IMR-90 (cell line): ENCODE results near the gene NUBP2. TPM values are rescaled to one million over a fixed set of nuclear protein-coding genes. Genes with fewer than 3 reads are reported as not detected.

Experiments
- ATAC-seq: fragments of 200-7000 bp; cut with Tn5 transposase; 2 replicates; pipeline ENCODE4 v1.9.1; 2020; ENCODE audit warnings: low read depth, mild to moderate bottlenecking, moderate library complexity
- BruUV-seq: library from RNA; stranded (reverse); fragments of 400-500 nt; replicated peaks from 2 replicates; lab custom pipeline; 2021; lab: Mats Ljungman, UMichigan
- CTCF ChIA-PET: fragments of 300-600 bp; formaldehyde crosslinking; extraction: SDS; loops from one replicate; lab custom pipeline; 2021; ENCODE audit warnings: antibody characterized with exemption; lab: Yijun Ruan, JAX
- POLR2A ChIA-PET: fragments of 300-600 bp; sonication (Branson Sonifier 250); formaldehyde crosslinking; loops from one replicate; lab custom pipeline; 2022; ENCODE audit warnings: antibody characterized with exemption; ENCODE audit not compliant: unreplicated experiment; lab: Charles Lee
- DNase-seq: peaks from one replicate; pipeline ENCODE4 v3.0.0; 2013
- H2AFZ ChIP-seq: replicated peaks from 2 replicates; pipeline ENCODE3; 2013; ENCODE audit warnings: low read length, mild to moderate bottlenecking; ENCODE audit not compliant: poor library complexity
- H2AK5ac ChIP-seq: 2 replicates; pipeline ENCODE4 v1.6.1; 2013; ENCODE audit warnings: low read depth, low read length, inconsistent platforms
- H2AK9ac ChIP-seq: replicated peaks from 2 replicates; pipeline ENCODE3; 2013; ENCODE audit warnings: mild to moderate bottlenecking, low read depth, low read length, moderate library complexity; ENCODE audit not compliant: poor library complexity
- H2BK120ac ChIP-seq: 2 replicates; pipeline ENCODE4 v1.6.1; 2013; ENCODE audit warnings: low read depth, low read length, inconsistent platforms
- H2BK15ac ChIP-seq: 3 replicates; pipeline ENCODE4 v1.6.1; 2013; ENCODE audit warnings: low read depth, low read length, inconsistent platforms
- H2BK20ac ChIP-seq: 2 replicates; pipeline ENCODE4 v1.6.1; 2013; ENCODE audit warnings: low read depth, mild to moderate bottlenecking, inconsistent platforms, low read length, moderate library complexity
- H2BK5ac ChIP-seq: 2 replicates; pipeline ENCODE4 v1.6.1; 2013; ENCODE audit warnings: mild to moderate bottlenecking, low read depth, low read length, inconsistent platforms; ENCODE audit not compliant: poor library complexity, severe bottlenecking
- H3K14ac ChIP-seq: replicated peaks from 2 replicates; pipeline ENCODE4 v1.6.1; 2013; ENCODE audit warnings: low read depth, low read length, inconsistent platforms
- H3K18ac ChIP-seq: 2 replicates; pipeline ENCODE4 v1.6.1; 2013; ENCODE audit warnings: low read depth, low read length, control low read depth
- H3K23ac ChIP-seq: 2 replicates; pipeline ENCODE4 v1.6.1; 2013; ENCODE audit warnings: low read depth, low read length, inconsistent platforms
- H3K27ac ChIP-seq: 2 replicates; pipeline ENCODE4 v1.5.1; 2013; ENCODE audit warnings: mild to moderate bottlenecking, control low read depth, low read length; ENCODE audit not compliant: insufficient read depth
- H3K27me3 ChIP-seq: 2 replicates; pipeline ENCODE4 v1.6.1; 2013; ENCODE audit warnings: low read length; ENCODE audit not compliant: control insufficient read depth, insufficient read depth
- H3K36me3 ChIP-seq: 2 replicates; pipeline ENCODE4 v1.6.1; 2013; ENCODE audit warnings: low read length, mixed read lengths; ENCODE audit not compliant: control insufficient read depth, insufficient read depth
- H3K4ac ChIP-seq: 2 replicates; pipeline ENCODE4 v1.6.1; 2013; ENCODE audit warnings: low read depth, low read length, inconsistent platforms
- H3K4me1 ChIP-seq: 2 replicates; pipeline ENCODE4 v1.6.1; 2013; ENCODE audit warnings: low read length, mixed read lengths; ENCODE audit not compliant: control insufficient read depth, insufficient read depth
- H3K4me2 ChIP-seq: 2 replicates; pipeline ENCODE4 v1.6.1; 2013; ENCODE audit warnings: low read depth, mild to moderate bottlenecking, control low read depth, low read length, moderate library complexity
- H3K4me3 ChIP-seq: 2 replicates; pipeline ENCODE4 v1.5.1; 2013; ENCODE audit warnings: low read depth, mild to moderate bottlenecking, control low read depth, low read length, moderate library complexity; ENCODE audit not compliant: insufficient read depth
- H3K56ac ChIP-seq: 2 replicates; pipeline ENCODE4 v1.6.1; 2013; ENCODE audit warnings: low read length, inconsistent platforms; ENCODE audit not compliant: insufficient read depth; ENCODE audit errors: extremely low read depth
- H3K79me1 ChIP-seq, 2 experiments: 2 replicates each; pipeline ENCODE4 v1.6.1; 2013; ENCODE audit warnings: low read length in 2 of 2, inconsistent platforms in 1 of 2, low read depth in 1 of 2
- H3K9ac ChIP-seq: 2 replicates; pipeline ENCODE4 v1.6.1; 2013; ENCODE audit warnings: low read depth, low read length, control low read depth
- H3K9me1 ChIP-seq: 2 replicates; pipeline ENCODE4 v1.6.1; 2013; ENCODE audit warnings: low read length, inconsistent platforms; ENCODE audit not compliant: insufficient read depth
- H3K9me3 ChIP-seq: 2 replicates; pipeline ENCODE4 v1.6.1; 2013; ENCODE audit warnings: low read length; ENCODE audit not compliant: control insufficient read depth, insufficient read depth
- H4K20me1 ChIP-seq: 2 replicates; pipeline ENCODE4 v1.6.1; 2013; ENCODE audit warnings: low read length, inconsistent platforms; ENCODE audit not compliant: insufficient read depth
- H4K5ac ChIP-seq: 2 replicates; pipeline ENCODE4 v1.6.1; 2013; ENCODE audit warnings: mild to moderate bottlenecking, low read depth, low read length, control low read depth
- H4K8ac ChIP-seq, 2 experiments: 2 replicates each; pipeline ENCODE4 v1.6.1; 2013; ENCODE audit warnings: low read depth in 2 of 2, low read length in 2 of 2, control low read depth in 1 of 2, inconsistent platforms in 1 of 2
- H4K91ac ChIP-seq: 2 replicates; pipeline ENCODE4 v1.6.1; 2013; ENCODE audit warnings: low read depth, low read length, inconsistent platforms; ENCODE audit not compliant: insufficient read depth
- BHLHE40 ChIP-seq: fragments of 150-350 bp; IDR thresholded peaks from 2 replicates; pipeline ENCODE4 v1.6.1; 2016; ENCODE audit warnings: mild to moderate bottlenecking, low read depth, low read length
- ELK1 ChIP-seq: fragments of 150-350 bp; IDR thresholded peaks from 2 replicates; pipeline ENCODE4 v1.6.1; 2016; ENCODE audit warnings: low read depth, mild to moderate bottlenecking, low read length, moderate library complexity, borderline replicate concordance
- MAFK ChIP-seq: IDR thresholded peaks from 2 replicates; pipeline ENCODE4 v1.6.1; 2012; ENCODE audit warnings: low read depth, low read length, improper control_type of control experiment
- MAZ ChIP-seq: IDR thresholded peaks from 2 replicates; pipeline ENCODE4 v1.6.1; 2012; ENCODE audit warnings: low read depth, mild to moderate bottlenecking, low read length, improper control_type of control experiment, moderate library complexity, borderline replicate concordance
- WGBS, 2 experiments: methylation state at CpG; one replicate each; pipeline versions ENCODE4 v1.1.5 to v1.1.7; 2013; ENCODE audit warnings: missing lambda C conversion rate in 2 of 2; ENCODE audit not compliant: insufficient read length in 1 of 2; ENCODE audit errors: extremely low coverage in 2 of 2; 5-methylcytosine and 5-hydroxymethylcytosine counted together
- dilution Hi-C: fragments of 300-500 bp; cut with HindIII; formaldehyde crosslinking; loops from one replicate; pipeline ENCODE4 v1.14.3; 2018; ENCODE audit warnings: low sequenced_read_pairs; ENCODE audit not compliant: unreplicated experiment
- in situ Hi-C: fragments of 300-500 bp; cut with MboI; formaldehyde crosslinking; loops from 3 replicates; pipeline ENCODE4 v1.14.3; 2019; ENCODE audit warnings: low sequenced_read_pairs, inconsistent platforms, mixed read lengths
- intact Hi-C: fragments of 100-400 bp; cut with micrococcal nuclease; formaldehyde crosslinking; loops from 2 replicates; pipeline ENCODE4 v1.10.0; 2022
- polyA plus RNA-seq, 3 experiments: library from polyadenylated mRNA; depleted of rRNA; stranded (reverse); fragments of >200 nt; gene quantifications; 2 replicates each; pipeline ENCODE4 v1.2.3, GENCODE V29; 2012; ENCODE audit warnings: low replicate concordance in 1 of 3
- total RNA-seq: library from RNA; depleted of rRNA; stranded (reverse); fragments of >200 nt; gene quantifications from 2 replicates; pipeline ENCODE4 v1.2.3, GENCODE V29; 2012
- TF ChIP-seq, protein P1 (sequence below): fragments of 150-350 bp; IDR thresholded peaks from 2 replicates; pipeline ENCODE4 v1.6.1; 2017; ENCODE audit warnings: mild to moderate bottlenecking, antibody characterized with exemption, low read length, low read depth

The NUBP2 gene
- total and polyA plus RNA-seq, 2 of the 4 experiments (the other 2 are of a cell fraction) = 62.6 to 131 TPM

DNA sequence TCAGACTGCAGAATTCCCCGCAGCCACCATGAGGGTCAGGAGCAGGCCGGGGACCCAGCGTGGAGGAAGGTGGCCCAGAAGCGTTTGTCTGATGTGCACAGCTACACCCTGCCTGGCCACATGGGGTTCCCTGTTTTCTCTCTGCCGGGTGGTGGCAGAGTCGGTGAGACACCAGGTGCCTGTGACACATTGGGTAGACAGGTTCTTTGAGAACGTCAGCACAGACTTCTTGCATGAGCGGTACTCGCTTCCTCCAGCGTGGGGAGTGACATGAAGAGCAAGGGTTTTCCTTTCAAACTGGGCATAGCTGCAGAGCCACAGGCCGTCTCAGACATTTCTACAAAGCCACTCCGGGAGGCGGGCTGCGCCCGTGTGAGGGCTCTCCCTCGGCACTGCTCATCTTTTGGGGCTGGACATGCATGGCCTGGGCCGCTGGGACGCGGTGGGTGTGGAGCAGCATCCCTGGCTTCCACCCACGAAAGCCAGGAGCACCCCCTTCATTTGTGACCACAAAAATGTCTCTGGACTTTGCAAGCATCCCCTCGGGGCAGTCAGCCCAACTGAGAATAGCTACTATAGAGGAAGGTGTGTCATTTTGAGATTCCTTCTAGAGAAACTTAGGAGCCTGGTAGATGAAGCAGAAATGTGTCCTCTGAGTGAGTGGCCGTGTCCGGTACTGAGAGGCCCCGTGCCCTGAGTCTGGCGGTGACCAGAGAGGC is 37.4 kb upstream of the NUBP2 start:
- ATAC-seq (peak; percentile 62), DNase-seq (peak; percentile 59)
- peak overlapping the region in 1 of 2 experiments; percentile 47; a peak in 1 of 4 replicates for H4K8ac ChIP-seq
- ChIA-PET CTCF (interaction anchor here (1.4 kb wide), 1 partner anchor 40 kb away, joined by 7 read pairs; the partner anchor contains the start of gene MAPK8IP3), POLR2A (no interaction called here)
- TF ChIP-seq ELK1 = no peak
- TF ChIP-seq MAFK = no peak
- TF ChIP-seq BHLHE40 = no peak
- TF ChIP-seq, protein P1, sequence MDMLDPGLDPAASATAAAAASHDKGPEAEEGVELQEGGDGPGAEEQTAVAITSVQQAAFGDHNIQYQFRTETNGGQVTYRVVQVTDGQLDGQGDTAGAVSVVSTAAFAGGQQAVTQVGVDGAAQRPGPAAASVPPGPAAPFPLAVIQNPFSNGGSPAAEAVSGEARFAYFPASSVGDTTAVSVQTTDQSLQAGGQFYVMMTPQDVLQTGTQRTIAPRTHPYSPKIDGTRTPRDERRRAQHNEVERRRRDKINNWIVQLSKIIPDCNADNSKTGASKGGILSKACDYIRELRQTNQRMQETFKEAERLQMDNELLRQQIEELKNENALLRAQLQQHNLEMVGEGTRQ = no peak
- TF ChIP-seq MAZ = no peak
- 94% methylated on average over 12 of the region's 25 CpGs; no CpG with 5 or more reads in 1 of the 2 experiments for WGBS, 2 experiments
- no peaks in the 10 kb centered on the region for H3K9me3 ChIP-seq
- H2BK15ac ChIP-seq = no peak overlapping the region
- no peak overlapping the region for H3K9ac ChIP-seq
- H2AK5ac ChIP-seq = no peak overlapping the region
- H3K4me3 ChIP-seq = no peak overlapping the region
- TSS peak; percentile 47 for BruUV-seq
- H2BK5ac ChIP-seq = no peak overlapping the region
- dilution Hi-C loops (no loop called here), in situ Hi-C loops (no loop called here), intact Hi-C loops (no loop called here)
- H3K9me1 ChIP-seq = peaks cover 8% of the 10 kb centered on the region
- H3K79me1 ChIP-seq = peaks cover 16 to 47% of the 10 kb centered on the region in 2 experiments
- peak overlapping the region; percentile 23; the same call in 1 of the 2 replicates for H2BK20ac ChIP-seq
- no peak overlapping the region; the same call in 1 of the 2 replicates for H3K56ac ChIP-seq
- no peaks in the 10 kb centered on the region for H3K27me3 ChIP-seq
- H3K4me2 ChIP-seq = no peak overlapping the region
- H2AFZ ChIP-seq = peak overlapping the region; percentile 23
- peaks cover 16% of the 10 kb centered on the region for H4K20me1 ChIP-seq
- peaks cover 62% of the 10 kb centered on the region for H3K36me3 ChIP-seq
- H3K27ac ChIP-seq = no peak overlapping the region
- H4K91ac ChIP-seq = 0 out of 2 replicates have a peak overlapping the region, but pooled peaks have one; percentile 16
- H4K5ac ChIP-seq = no peak overlapping the region
- peaks cover 2% of the 10 kb centered on the region; the same call in 1 of the 2 replicates for H3K4me1 ChIP-seq
- peak overlapping the region; percentile 87 for H2AK9ac ChIP-seq
- peak overlapping the region; percentile 33; the same call in 1 of the 2 replicates for H2BK120ac ChIP-seq
- no peak overlapping the region for H3K23ac ChIP-seq
- H3K18ac ChIP-seq = no peak overlapping the region
- peak overlapping the region; percentile 42; the same call in 1 of the 2 replicates for H3K4ac ChIP-seq
- H3K14ac ChIP-seq = 0 out of 2 replicates have a peak overlapping the region, but pooled peaks have one; percentile 1
